Fibroblast of pulmonary artery (primary cell): ENCODE data around the gene ATXN10.

Source experiments
- DNase-seq: peaks from one replicate; pipeline ENCODE4 v3.0.0-alpha.2; 2010; ENCODE audit warnings: low read depth
- H3K4me3 ChIP-seq: replicated peaks from 2 replicates; pipeline ENCODE4 v1.5.1; 2011; ENCODE audit warnings: low read depth, mild to moderate bottlenecking, control low read depth, low read length, moderate library complexity
- CTCF ChIP-seq: IDR thresholded peaks from 2 replicates; pipeline ENCODE4 v1.5.1; 2011; ENCODE audit warnings: mild to moderate bottlenecking, control low read depth, low read length, inconsistent platforms; ENCODE audit errors: missing control alignments

The ATXN10 gene

GRCh38 chr22:45870011-45870410 lies 198.4 kb downstream of the ATXN10 start:
- DNase-seq, result no peak
- TF ChIP-seq CTCF, result no peak

GRCh38 chr22:45871721-45872120 lies 200.1 kb downstream of the ATXN10 start:
- DNase-seq, result no peak
- no peak for TF ChIP-seq CTCF
- H3K4me3 ChIP-seq, result no peak overlapping the region

More at GRCh38 chr22:45870011-45870410, 198.4 kb downstream of the ATXN10 start:
- no peak overlapping the region for H3K4me3 ChIP-seq

- H3K4me3 ChIP-seq, result no peak overlapping the region
- TF ChIP-seq CTCF, result no peak
- no peak for DNase-seq
These were observed 201.1 kb downstream of the ATXN10 start for GRCh38 chr22:45872659-45873263.

GRCh38 chr22:45876136-45877035 lies 204.8 kb downstream of the ATXN10 start:
- no peak for TF ChIP-seq CTCF
- DNase-seq, result no peak
- no peak overlapping the region for H3K4me3 ChIP-seq

GRCh38 chr22:45877036-45877380 lies 205.4 kb downstream of the ATXN10 start:
- no peak overlapping the region for H3K4me3 ChIP-seq
- DNase-seq, result no peak
- TF ChIP-seq CTCF, result no peak

GRCh38 chr22:45877651-45878050 lies 206.0 kb downstream of the ATXN10 start:
- TF ChIP-seq CTCF, result no peak
- H3K4me3 ChIP-seq, result no peak overlapping the region
- DNase-seq, result no peak
